Neural cell (in vitro differentiated cells): ENCODE results near the gene ATOH8. TPM values are rescaled to one million over a fixed set of nuclear protein-coding genes. Genes with fewer than 3 reads are reported as not detected.

Source experiments
- H2AFZ ChIP-seq: fragments of 200-600, 300-800 bp; sonication (generic), shearing (Covaris generic); 2 replicates; pipeline ENCODE4 v1.6.0; 2014; ENCODE audit warnings: low read depth, mild to moderate bottlenecking, antibody characterized with exemption, low read length, moderate library complexity
- H3F3A ChIP-seq: fragments of 200-600 bp; shearing (Covaris generic); 2 replicates; pipeline ENCODE4 v1.6.1; 2016; ENCODE audit warnings: mild to moderate bottlenecking, moderate library complexity, mixed read lengths, antibody characterized with exemption, low read length; ENCODE audit not compliant: insufficient read depth, poor library complexity, severe bottlenecking
- H3K27ac ChIP-seq: fragments of 200-600, 300-800 bp; sonication (generic), shearing (Covaris generic); 2 replicates; pipeline ENCODE4 v1.5.1; 2014; ENCODE audit warnings: mild to moderate bottlenecking, low read length, moderate library complexity
- H3K27me3 ChIP-seq: fragments of 300-800, 200-600 bp; sonication (generic), shearing (Covaris generic); 2 replicates; pipeline ENCODE4 v1.6.0; 2014; ENCODE audit warnings: mild to moderate bottlenecking, low read depth, low read length, moderate library complexity; ENCODE audit not compliant: insufficient read depth
- H3K36me3 ChIP-seq: fragments of 300-800, 200-600 bp; sonication (generic), shearing (Covaris generic); 2 replicates; pipeline ENCODE4 v1.5.1; 2014; ENCODE audit warnings: mild to moderate bottlenecking, antibody characterized with exemption, low read length, moderate library complexity; ENCODE audit not compliant: insufficient read depth
- H3K4me2 ChIP-seq: fragments of 300-800, 200-600 bp; sonication (generic), shearing (Covaris generic); 2 replicates; pipeline ENCODE4 v1.6.0; 2014; ENCODE audit warnings: mild to moderate bottlenecking, low read length
- H3K4me3 ChIP-seq: fragments of 300-800, 200-600 bp; sonication (generic), shearing (Covaris generic); 2 replicates; pipeline ENCODE4 v1.5.1; 2014; ENCODE audit warnings: mild to moderate bottlenecking, low read length, moderate library complexity
- H3K79me2 ChIP-seq: fragments of 200-600 bp; shearing (Covaris generic); replicated peaks from 2 replicates; pipeline ENCODE4 v1.6.0; 2014; ENCODE audit warnings: mild to moderate bottlenecking, low read length, moderate library complexity; ENCODE audit not compliant: insufficient read depth
- H3K9ac ChIP-seq: fragments of 300-800, 200-600 bp; sonication (generic), shearing (Covaris generic); 2 replicates; pipeline ENCODE4 v1.6.1; 2016; ENCODE audit warnings: mild to moderate bottlenecking, low read length, mixed read lengths
- H3K9me2 ChIP-seq: fragments of 200-600 bp; shearing (Covaris generic); 2 replicates; pipeline ENCODE4 v1.6.1; 2016; ENCODE audit warnings: mild to moderate bottlenecking, low read length, mixed read lengths; ENCODE audit not compliant: insufficient read depth
- H3K9me3 ChIP-seq: fragments of 200-600, 300-800 bp; sonication (generic), shearing (Covaris generic); 2 replicates; pipeline ENCODE4 v1.6.1; 2016; ENCODE audit warnings: mild to moderate bottlenecking, mixed run types, low read length, moderate library complexity, mixed read lengths
- H4K20me1 ChIP-seq: fragments of 200-600 bp; shearing (Covaris generic); 2 replicates; pipeline ENCODE4 v1.6.1; 2016; ENCODE audit warnings: mild to moderate bottlenecking, mixed run types; ENCODE audit not compliant: insufficient read depth
- EP300 ChIP-seq: fragments of 450-650 bp; conservative IDR thresholded peaks from 2 replicates; pipeline ENCODE4 v1.6.1; 2014; ENCODE audit warnings: antibody characterized with exemption, mild to moderate bottlenecking, moderate library complexity; ENCODE audit not compliant: poor library complexity, severe bottlenecking
- EZH2 ChIP-seq: fragments of 200-600, 300-800 bp; shearing (Covaris generic), sonication (generic); IDR thresholded peaks from 2 replicates; pipeline ENCODE4 v1.6.1; 2014; ENCODE audit warnings: antibody characterized with exemption, low read length, borderline replicate concordance, mild to moderate bottlenecking; ENCODE audit not compliant: insufficient read depth, poor library complexity, severe bottlenecking
- MXI1 ChIP-seq: fragments of 450-650 bp; conservative IDR thresholded peaks from 2 replicates; pipeline ENCODE4 v1.6.1; 2014; ENCODE audit warnings: antibody characterized with exemption, mild to moderate bottlenecking; ENCODE audit not compliant: poor library complexity, severe bottlenecking
- POLR2AphosphoS5 ChIP-seq: IDR thresholded peaks from 2 replicates; pipeline ENCODE4 v1.6.1; 2012
- RAD21 ChIP-seq: fragments of 450-650 bp; conservative IDR thresholded peaks from 2 replicates; pipeline ENCODE4 v1.6.1; 2014; ENCODE audit warnings: antibody characterized with exemption, mild to moderate bottlenecking, moderate library complexity
- SMC3 ChIP-seq: fragments of 450-650 bp; conservative IDR thresholded peaks from 2 replicates; pipeline ENCODE4 v1.6.1; 2014; ENCODE audit warnings: antibody characterized with exemption, mild to moderate bottlenecking, moderate library complexity; ENCODE audit not compliant: poor library complexity
- TAF1 ChIP-seq: IDR thresholded peaks from 2 replicates; pipeline ENCODE4 v1.6.1; 2012; ENCODE audit warnings: low read depth
- polyA plus RNA-seq: library from polyadenylated mRNA; depleted of rRNA; stranded (reverse); fragments of >200 nt; gene quantifications from 2 replicates; pipeline ENCODE4 v1.2.3, GENCODE V29; 2014
- TF ChIP-seq, protein P1 (sequence below): IDR thresholded peaks from 2 replicates; pipeline ENCODE4 v1.6.1; 2012; ENCODE audit warnings: borderline replicate concordance
- TF ChIP-seq, protein P2 (sequence below): fragments of 450-650 bp; IDR thresholded peaks from 2 replicates; pipeline ENCODE4 v1.5.1; 2014; ENCODE audit warnings: antibody characterized with exemption, mild to moderate bottlenecking, moderate library complexity; ENCODE audit not compliant: poor library complexity, severe bottlenecking

Gene ATOH8
- polyA plus RNA-seq, 1 donor from 2014 or later = 1.6 TPM

- Histone ChIP-seq H3F3A (no peaks in the 10 kb centered on the region), H3K4me2 (no peak overlapping the region), H3K4me3 (no peak overlapping the region), H3K27ac (no peak overlapping the region), H3K36me3 (no peaks in the 10 kb centered on the region), H3K9ac (no peak overlapping the region), H4K20me1 (no peaks in the 10 kb centered on the region), H2AFZ (no peak overlapping the region), H3K9me2 (no peaks in the 10 kb centered on the region), H3K27me3 (no peaks in the 10 kb centered on the region), H3K9me3 (no peaks in the 10 kb centered on the region), H3K79me2 (no peaks in the 10 kb centered on the region)
- TF ChIP-seq, protein P1, sequence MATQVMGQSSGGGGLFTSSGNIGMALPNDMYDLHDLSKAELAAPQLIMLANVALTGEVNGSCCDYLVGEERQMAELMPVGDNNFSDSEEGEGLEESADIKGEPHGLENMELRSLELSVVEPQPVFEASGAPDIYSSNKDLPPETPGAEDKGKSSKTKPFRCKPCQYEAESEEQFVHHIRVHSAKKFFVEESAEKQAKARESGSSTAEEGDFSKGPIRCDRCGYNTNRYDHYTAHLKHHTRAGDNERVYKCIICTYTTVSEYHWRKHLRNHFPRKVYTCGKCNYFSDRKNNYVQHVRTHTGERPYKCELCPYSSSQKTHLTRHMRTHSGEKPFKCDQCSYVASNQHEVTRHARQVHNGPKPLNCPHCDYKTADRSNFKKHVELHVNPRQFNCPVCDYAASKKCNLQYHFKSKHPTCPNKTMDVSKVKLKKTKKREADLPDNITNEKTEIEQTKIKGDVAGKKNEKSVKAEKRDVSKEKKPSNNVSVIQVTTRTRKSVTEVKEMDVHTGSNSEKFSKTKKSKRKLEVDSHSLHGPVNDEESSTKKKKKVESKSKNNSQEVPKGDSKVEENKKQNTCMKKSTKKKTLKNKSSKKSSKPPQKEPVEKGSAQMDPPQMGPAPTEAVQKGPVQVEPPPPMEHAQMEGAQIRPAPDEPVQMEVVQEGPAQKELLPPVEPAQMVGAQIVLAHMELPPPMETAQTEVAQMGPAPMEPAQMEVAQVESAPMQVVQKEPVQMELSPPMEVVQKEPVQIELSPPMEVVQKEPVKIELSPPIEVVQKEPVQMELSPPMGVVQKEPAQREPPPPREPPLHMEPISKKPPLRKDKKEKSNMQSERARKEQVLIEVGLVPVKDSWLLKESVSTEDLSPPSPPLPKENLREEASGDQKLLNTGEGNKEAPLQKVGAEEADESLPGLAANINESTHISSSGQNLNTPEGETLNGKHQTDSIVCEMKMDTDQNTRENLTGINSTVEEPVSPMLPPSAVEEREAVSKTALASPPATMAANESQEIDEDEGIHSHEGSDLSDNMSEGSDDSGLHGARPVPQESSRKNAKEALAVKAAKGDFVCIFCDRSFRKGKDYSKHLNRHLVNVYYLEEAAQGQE = no peak
- TF ChIP-seq, protein P2, sequence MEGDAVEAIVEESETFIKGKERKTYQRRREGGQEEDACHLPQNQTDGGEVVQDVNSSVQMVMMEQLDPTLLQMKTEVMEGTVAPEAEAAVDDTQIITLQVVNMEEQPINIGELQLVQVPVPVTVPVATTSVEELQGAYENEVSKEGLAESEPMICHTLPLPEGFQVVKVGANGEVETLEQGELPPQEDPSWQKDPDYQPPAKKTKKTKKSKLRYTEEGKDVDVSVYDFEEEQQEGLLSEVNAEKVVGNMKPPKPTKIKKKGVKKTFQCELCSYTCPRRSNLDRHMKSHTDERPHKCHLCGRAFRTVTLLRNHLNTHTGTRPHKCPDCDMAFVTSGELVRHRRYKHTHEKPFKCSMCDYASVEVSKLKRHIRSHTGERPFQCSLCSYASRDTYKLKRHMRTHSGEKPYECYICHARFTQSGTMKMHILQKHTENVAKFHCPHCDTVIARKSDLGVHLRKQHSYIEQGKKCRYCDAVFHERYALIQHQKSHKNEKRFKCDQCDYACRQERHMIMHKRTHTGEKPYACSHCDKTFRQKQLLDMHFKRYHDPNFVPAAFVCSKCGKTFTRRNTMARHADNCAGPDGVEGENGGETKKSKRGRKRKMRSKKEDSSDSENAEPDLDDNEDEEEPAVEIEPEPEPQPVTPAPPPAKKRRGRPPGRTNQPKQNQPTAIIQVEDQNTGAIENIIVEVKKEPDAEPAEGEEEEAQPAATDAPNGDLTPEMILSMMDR = no peak
- no peak for TF ChIP-seq EP300
- no peak for TF ChIP-seq RAD21
- no peak for TF ChIP-seq POLR2AphosphoS5
- TF ChIP-seq MXI1 = no peak
- no peak for TF ChIP-seq SMC3
- no peak for TF ChIP-seq TAF1
Measured at GRCh38 chr2:85736456-85737355, 17.1 kb upstream of the ATOH8 start.

DNA sequence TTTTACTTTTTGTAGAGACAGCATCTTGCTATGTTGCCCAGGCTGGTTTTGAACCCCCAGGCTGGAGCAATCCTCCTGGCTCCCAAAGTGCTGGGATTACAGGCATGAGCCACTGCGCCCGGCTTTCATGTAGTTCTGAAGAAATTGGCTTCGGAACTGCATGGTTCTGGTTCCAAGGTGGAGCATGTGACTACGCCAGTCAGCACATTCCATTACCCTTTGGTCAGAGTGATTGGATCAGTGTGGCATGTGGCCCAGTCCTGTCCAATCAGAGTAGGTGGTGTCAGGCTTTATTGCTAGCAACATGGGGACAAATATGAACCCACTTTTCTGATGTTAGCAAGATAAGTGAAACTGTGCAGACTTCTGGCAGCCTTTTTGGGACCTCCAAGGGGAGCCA is 16.3 kb upstream of the ATOH8 start:
- Histone ChIP-seq H3K4me2 (no peak overlapping the region), H2AFZ (no peak overlapping the region), H3F3A (no peaks in the 10 kb centered on the region)

More for the DNA sequence above, 16.3 kb upstream of the ATOH8 start:
- no peaks in the 10 kb centered on the region for H3K9me2 ChIP-seq
- H3K4me3 ChIP-seq = no peak overlapping the region
- TF ChIP-seq EP300 (no peak), MXI1 (no peak), SMC3 (no peak), RAD21 (no peak), EZH2 (no peak)
- TF ChIP-seq, protein P2 = no peak
- no peaks in the 10 kb centered on the region for H3K36me3 ChIP-seq
- no peaks in the 10 kb centered on the region for H3K9me3 ChIP-seq
- no peaks in the 10 kb centered on the region for H3K79me2 ChIP-seq
- no peak overlapping the region for H3K9ac ChIP-seq
- H3K27me3 ChIP-seq = no peaks in the 10 kb centered on the region
- H4K20me1 ChIP-seq = no peaks in the 10 kb centered on the region
- no peak overlapping the region for H3K27ac ChIP-seq
